GM12878 (cell line): Measurements from ENCODE around the gene MAPKAP1. TPM values are rescaled to one million over a fixed set of nuclear protein-coding genes. Genes with fewer than 3 reads are reported as not detected.

Experiments
- ATAC-seq: fragments of 200-7000 bp; cut with Tn5 transposase; 3 replicates; pipeline ENCODE4 v1.9.1; 2020; ENCODE audit warnings: mild to moderate bottlenecking, moderate library complexity
- BruUV-seq: library from RNA; stranded (reverse); fragments of 400-500 nt; replicated peaks from 2 replicates; lab custom pipeline; 2021; lab: Mats Ljungman, UMichigan
- CTCF ChIA-PET: fragments of 300-600 bp; sonication (Branson Sonifier 250); formaldehyde crosslinking; extraction: SDS; loops from one replicate; lab custom pipeline; 2021; ENCODE audit warnings: inconsistent platforms; lab: Yijun Ruan, JAX
- POLR2A ChIA-PET: fragments of 350-600 bp; formaldehyde crosslinking; extraction: SDS; loops from one replicate; lab custom pipeline; 2021; ENCODE audit warnings: inconsistent platforms; lab: Charles Lee
- RAD21 ChIA-PET: fragments of 300-600 bp; sonication (Branson Sonifier 250); formaldehyde crosslinking; loops from one replicate; lab custom pipeline; 2023; ENCODE audit warnings: antibody characterized with exemption; ENCODE audit not compliant: unreplicated experiment; lab: Charles Lee
- SMC1A ChIA-PET: fragments of 300-600 bp; sonication (Branson Sonifier 250); formaldehyde crosslinking; loops from one replicate; lab custom pipeline; 2023; ENCODE audit not compliant: unreplicated experiment, uncharacterized antibody; lab: Charles Lee
- DNase-seq: peaks from one replicate; pipeline ENCODE4 v3.0.0-alpha.2; 2011; ENCODE audit warnings: low read depth, low spot score
- FAIRE-seq: peaks from 3 replicates; lab custom pipeline; 2011; peaks lifted over from hg19 to GRCh38; lab: Jason Lieb, UNC
- H2AFZ ChIP-seq: 2 replicates; pipeline ENCODE4 v1.6.0; 2011; ENCODE audit warnings: low read depth, low read length, control low read depth; ENCODE audit not compliant: control insufficient read depth
- H3K27ac ChIP-seq: 2 replicates; pipeline ENCODE4 v1.5.1; 2011; ENCODE audit warnings: control low read depth; ENCODE audit not compliant: control insufficient read depth, insufficient read depth
- H3K27me3 ChIP-seq, 2 experiments: replicated peaks in 1 of 2; 2 replicates each; pipeline versions ENCODE4 v1.6.0 to v1.6.1; 2011; ENCODE audit warnings: low read length in 1 of 2; ENCODE audit not compliant: control insufficient read depth in 2 of 2, insufficient read depth in 2 of 2
- H3K36me3 ChIP-seq, 2 experiments: 2 replicates each; pipeline ENCODE4 v1.5.1; 2011; ENCODE audit warnings: low read length in 1 of 2; ENCODE audit not compliant: control insufficient read depth in 2 of 2, insufficient read depth in 2 of 2
- H3K4me1 ChIP-seq: 2 replicates; pipeline ENCODE4 v1.6.1; 2011; ENCODE audit warnings: mild to moderate bottlenecking, low read length, moderate library complexity, mixed read lengths; ENCODE audit not compliant: control insufficient read depth, insufficient read depth
- H3K4me2 ChIP-seq: 2 replicates; pipeline ENCODE4 v1.6.0; 2011; ENCODE audit warnings: control low read depth; ENCODE audit not compliant: control insufficient read depth, insufficient read depth
- H3K4me3 ChIP-seq: fragments of 200-600 bp; sonication (generic); 2 replicates; pipeline ENCODE4 v1.5.1; 2016
- H3K79me2 ChIP-seq: 2 replicates; pipeline ENCODE4 v1.6.0; 2011; ENCODE audit warnings: low read length; ENCODE audit not compliant: control insufficient read depth, insufficient read depth
- H3K9ac ChIP-seq: 2 replicates; pipeline ENCODE4 v1.8.0; 2011; ENCODE audit warnings: low read length, control low read depth, mixed read lengths; ENCODE audit not compliant: control insufficient read depth, insufficient read depth
- H3K9me3 ChIP-seq: replicated peaks from 3 replicates; pipeline ENCODE4 v1.5.1; 2011; ENCODE audit warnings: mild to moderate bottlenecking, low read length; ENCODE audit not compliant: control insufficient read depth, insufficient read depth
- H4K20me1 ChIP-seq: 2 replicates; pipeline ENCODE4 v1.6.0; 2011; ENCODE audit not compliant: control insufficient read depth, insufficient read depth
- ATF7 ChIP-seq: fragments of 450-650 bp; IDR thresholded peaks from 2 replicates; pipeline ENCODE4 v1.6.1; 2016; ENCODE audit warnings: low read depth, mild to moderate bottlenecking
- BHLHE40 ChIP-seq, 2 experiments: fragments of 450-650 bp in 1 of 2; IDR thresholded peaks; 2 replicates each; pipeline ENCODE4 v1.6.1; 2011 to 2017; ENCODE audit warnings: low read depth in 2 of 2, borderline replicate concordance in 1 of 2, improper control_type of control experiment in 1 of 2, low read length in 1 of 2, mild to moderate bottlenecking in 1 of 2
- CBX5 ChIP-seq: sonication (generic); IDR thresholded peaks from 2 replicates; pipeline ENCODE4 v1.6.1; 2016; ENCODE audit warnings: low read depth, moderate library complexity, mild to moderate bottlenecking, inconsistent platforms
- DPF2 ChIP-seq: fragments of 450-650 bp; IDR thresholded peaks from 2 replicates; pipeline ENCODE4 v1.6.1; 2017; ENCODE audit warnings: mild to moderate bottlenecking
- FOS ChIP-seq: IDR thresholded peaks from 3 replicates; pipeline ENCODE4 v1.6.1; 2011; ENCODE audit warnings: borderline replicate concordance; ENCODE audit not compliant: insufficient read length; ENCODE audit errors: extremely low read depth
- IKZF2 ChIP-seq, 2 experiments: fragments of 450-650 bp; IDR thresholded peaks; 2 replicates each; pipeline ENCODE4 v1.6.1; 2017; ENCODE audit warnings: mild to moderate bottlenecking in 2 of 2, moderate library complexity in 2 of 2
- IRF5 ChIP-seq: fragments of 450-650 bp; IDR thresholded peaks from 2 replicates; pipeline ENCODE4 v1.6.1; 2017; ENCODE audit warnings: borderline replicate concordance
- JUNB ChIP-seq: IDR thresholded peaks from 2 replicates; pipeline ENCODE4 v1.6.1; 2016; ENCODE audit warnings: antibody characterized with exemption, mild to moderate bottlenecking
- MEF2A ChIP-seq: IDR thresholded peaks from 2 replicates; pipeline ENCODE4 v1.6.1; 2011; ENCODE audit warnings: low read depth, mild to moderate bottlenecking, low read length, moderate library complexity; ENCODE audit not compliant: insufficient read depth
- MEF2B ChIP-seq: fragments of 450-650 bp; IDR thresholded peaks from 2 replicates; pipeline ENCODE4 v1.6.1; 2018; ENCODE audit warnings: mild to moderate bottlenecking, moderate library complexity; ENCODE audit not compliant: partially characterized antibody, poor library complexity, severe bottlenecking
- MTA2 ChIP-seq: fragments of 450-650 bp; IDR thresholded peaks from 2 replicates; pipeline ENCODE4 v1.6.1; 2016; ENCODE audit warnings: low read depth, mild to moderate bottlenecking, moderate library complexity
- NR2C2 ChIP-seq: IDR thresholded peaks from 2 replicates; pipeline ENCODE4 v1.6.1; 2011; ENCODE audit warnings: borderline replicate concordance, low read depth; ENCODE audit not compliant: control insufficient read depth, insufficient read length
- PML ChIP-seq: IDR thresholded peaks from 2 replicates; pipeline ENCODE4 v1.6.1; 2012; ENCODE audit warnings: low read length, inconsistent platforms
- RAD21 ChIP-seq: IDR thresholded peaks from 2 replicates; pipeline ENCODE4 v1.6.1; 2011; ENCODE audit warnings: mild to moderate bottlenecking, low read depth, low read length, moderate library complexity; ENCODE audit not compliant: insufficient read depth
- RBBP5 ChIP-seq: fragments of 200-600 bp; sonication (generic); conservative IDR thresholded peaks from 2 replicates; pipeline ENCODE4 v1.6.1; 2016
- RELB ChIP-seq: fragments of 450-650 bp; IDR thresholded peaks from 2 replicates; pipeline ENCODE4 v1.6.1; 2017; ENCODE audit warnings: low read depth, mild to moderate bottlenecking, moderate library complexity
- RUNX3 ChIP-seq: IDR thresholded peaks from 2 replicates; pipeline ENCODE4 v1.6.1; 2012; ENCODE audit warnings: low read length, inconsistent platforms
- WGBS: methylation state at CpG from one replicate; pipeline ENCODE4 v1.1.6; 2016; ENCODE audit warnings: low lambda C conversion rate; ENCODE audit not compliant: insufficient replicate concordance, insufficient coverage; ENCODE audit errors: missing lambda C conversion rate; 5-methylcytosine and 5-hydroxymethylcytosine counted together
- in situ Hi-C: fragments of 300-500 bp; cut with MboI; formaldehyde crosslinking; loops from 9 replicates; pipeline ENCODE4 v1.14.3; 2018; ENCODE audit warnings: mixed read lengths
- intact Hi-C: fragments of 100-400 bp; cut with micrococcal nuclease; formaldehyde crosslinking; loops from one replicate; pipeline ENCODE4 v1.14.2; 2022; ENCODE audit not compliant: unreplicated experiment
- polyA plus RNA-seq, 11 experiments: library from polyadenylated mRNA; depleted of rRNA in 4 of 11; unstranded in 6 of 11; stranded (reverse) in 5 of 11; fragments of >200 nt; fragmentation: Nextera tagmentation in 4 of 11; fragmentation: Illumina TruSeq in 1 of 11; extraction: Ambion mirVana in 4 of 11; extraction: Trizol in 1 of 11; gene quantifications; 1 replicate in 1 of 11; 2 replicates in 10 of 11; pipeline versions ENCODE4 v1.2.1 to v1.2.3, GENCODE V29; 2011 to 2016; ENCODE audit warnings: inconsistent platforms in 2 of 11, missing spikeins in 2 of 11, low read depth in 1 of 11
- total RNA-seq, 4 experiments: library from RNA; depleted of rRNA in 3 of 4; stranded (reverse); fragments of >200 nt in 3 of 4; fragmentation: Illumina TruSeq in 1 of 4; extraction: Trizol in 1 of 4; gene quantifications; 2 replicates each; pipeline versions ENCODE4 v1.2.1 to v1.2.3, GENCODE V29; 2013 to 2021

MAPKAP1 gene
- total and polyA plus RNA-seq, 10 of the 15 experiments (the other 5 are each of a cell fraction or from before 2014, with no cell fraction given), result 5.1 to 188 (median 105) TPM

DNA sequence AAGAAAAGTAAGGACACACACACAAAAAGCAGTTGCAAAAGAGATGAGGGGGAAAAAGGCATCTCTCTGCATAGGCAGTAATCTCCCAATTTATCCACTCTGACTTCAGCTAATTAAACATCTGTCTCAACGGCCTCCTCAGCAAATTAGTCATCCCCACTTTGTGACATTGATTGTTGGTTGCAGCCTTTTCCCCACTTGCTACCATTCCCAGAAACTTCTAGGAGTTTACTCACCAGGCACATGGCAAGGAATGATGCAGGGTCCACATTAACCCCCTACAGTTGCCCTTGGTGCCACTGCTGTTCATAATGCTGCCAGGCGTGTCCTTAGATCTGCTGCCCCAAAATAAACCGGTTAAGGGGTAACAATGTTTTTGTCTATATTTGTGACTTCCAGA, 174.6 kb downstream of the MAPKAP1 start (continued):
- no peak for TF ChIP-seq FOS
- TF ChIP-seq, all 136 proteins: peak for 0

DNA sequence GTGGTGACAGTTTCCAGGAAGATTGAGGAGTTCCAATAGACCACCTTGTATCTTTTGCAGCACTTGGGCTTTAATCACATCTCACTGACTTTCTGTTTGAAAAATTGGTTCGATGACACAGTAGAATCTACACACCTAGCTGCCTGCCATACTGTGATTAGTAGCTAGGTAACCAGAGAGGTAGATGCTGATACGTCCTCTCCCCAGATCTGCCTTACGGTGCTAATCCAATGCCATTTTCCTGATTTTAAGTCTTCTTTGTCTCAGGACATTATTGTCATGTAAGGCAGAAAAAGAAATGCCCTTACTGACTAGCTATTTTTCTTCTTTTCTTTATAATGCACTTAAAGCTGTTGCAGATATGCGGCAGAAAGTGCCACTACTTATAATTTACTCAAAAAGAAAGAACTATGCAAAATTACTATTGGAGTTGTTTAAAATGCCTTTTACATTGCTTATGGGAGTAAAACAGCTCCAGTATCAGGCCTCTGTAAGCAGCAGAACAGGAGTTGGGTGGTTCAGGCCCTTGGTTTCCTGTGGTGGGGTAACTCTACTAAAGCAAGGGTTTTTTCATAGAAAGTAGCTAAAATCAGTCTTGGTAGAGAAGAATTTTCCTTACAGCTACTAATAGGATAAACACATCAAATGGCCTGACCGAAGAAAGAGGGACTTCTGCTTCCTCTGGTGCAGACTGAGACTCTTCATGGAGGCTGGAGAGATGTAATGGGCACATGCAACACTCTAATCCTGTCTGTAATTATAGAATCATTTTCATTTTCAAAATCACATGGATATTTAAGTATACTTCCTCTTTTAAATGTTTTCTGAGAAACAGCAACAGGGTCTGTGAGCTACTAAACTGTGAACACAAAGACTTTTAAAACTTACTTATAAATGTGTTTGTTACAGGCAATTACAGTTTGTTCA, 177.2 kb downstream of the MAPKAP1 start:
- Histone ChIP-seq H3K4me1 (peaks cover 30% of the 10 kb centered on the region), H3K9ac (peak overlapping the region; percentile 17; the same call in 1 of the 2 replicates), H3K27me3 (no peaks in the 10 kb centered on the region), H3K27ac (peak overlapping the region; percentile 75), H3K36me3 (peaks cover 3 to 4% of the 10 kb centered on the region in 2 experiments; a peak in 2 of 4 replicates), H3K4me3 (no peak overlapping the region; the same call in 1 of the 2 replicates), H3K9me3 (no peaks in the 10 kb centered on the region), H4K20me1 (no peaks in the 10 kb centered on the region), H2AFZ (no peak overlapping the region), H3K4me2 (peak overlapping the region; percentile 80), H3K79me2 (peaks cover 3% of the 10 kb centered on the region)
- ChIA-PET SMC1A (interaction anchor here (0.6 to 13.5 kb wide), 26 partner anchors 11 to 187 kb away, joined by 3 to 88 read pairs (median 6); no protein-coding TSS in a partner anchor), RAD21 (interaction anchor here (0.8 to 4.0 kb wide), 13 partner anchors 12 to 174 kb away, joined by 3 to 23 read pairs (median 5); no protein-coding TSS in a partner anchor), POLR2A (interaction anchor here (0.7 to 3.5 kb wide), 7 partner anchors 10 to 375 kb away, joined by 3 to 15 read pairs (median 3); no protein-coding TSS in a partner anchor), CTCF (interaction anchor here (0.6 to 6.5 kb wide), 16 partner anchors 8 to 700 kb away, joined by 3 to 45 read pairs (median 4); no protein-coding TSS in a partner anchor)
- 0% methylated on average over 5 of the region's 5 CpGs for WGBS
- in situ Hi-C loops, result no loop called here
- FAIRE-seq, result no peak
- intact Hi-C loops, result no loop called here
- ATAC-seq, result peak; percentile 91
- no TSS peak for BruUV-seq
- peak; percentile 57 for DNase-seq
- TF ChIP-seq DPF2, result peak; percentile 30; the same call in 1 of the 2 replicates
- TF ChIP-seq MEF2B, result peak; percentile 22
- TF ChIP-seq IKZF2 (IDR thresholded peaks at IDR 0.05), result peak in 1 of 2 experiments; percentile 52; a peak in 1 of 4 replicates
- no peak for TF ChIP-seq NR2C2
- peak; percentile 50 for TF ChIP-seq RUNX3
- TF ChIP-seq MTA2, result peak; percentile 33
- 0 out of 2 replicates have a peak, but pooled peaks have one; percentile 22 for TF ChIP-seq ATF7
- TF ChIP-seq IRF5, result no peak
- no peak for TF ChIP-seq MEF2A
- no peak for TF ChIP-seq RAD21
- peak in 1 of 2 experiments; percentile 73; a peak in 2 of 4 replicates for TF ChIP-seq BHLHE40 (IDR thresholded peaks at IDR 0.05; ENCODE audit: borderline replicate concordance in 1 of 2, low read depth in 2 of 2, low read length in 1 of 2)
- TF ChIP-seq RELB, result 0 out of 2 replicates have a peak, but pooled peaks have one; percentile 29
- TF ChIP-seq RBBP5, result no peak
- peak; percentile 59; the same call in 1 of the 2 replicates for TF ChIP-seq CBX5
- peak; percentile 16; the same call in 1 of the 2 replicates for TF ChIP-seq JUNB
- TF ChIP-seq PML, result peak; percentile 49; the same call in 1 of the 2 replicates
